NCI-H524 (cell line): ENCODE results near the gene KLRF2.
"Not testable (repeated sequence)": the region's sequence is repeated elsewhere in the genome, so short reads cannot be mapped to it uniquely, and the experiment has no call there.

Source experiments
- DNase-seq, 2 experiments: peaks; one replicate each; lab custom pipeline; 2025; lab: John Stamatoyannopoulos, UW

The KLRF2 gene, protein sequence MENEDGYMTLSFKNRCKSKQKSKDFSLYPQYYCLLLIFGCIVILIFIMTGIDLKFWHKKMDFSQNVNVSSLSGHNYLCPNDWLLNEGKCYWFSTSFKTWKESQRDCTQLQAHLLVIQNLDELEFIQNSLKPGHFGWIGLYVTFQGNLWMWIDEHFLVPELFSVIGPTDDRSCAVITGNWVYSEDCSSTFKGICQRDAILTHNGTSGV

DNA sequence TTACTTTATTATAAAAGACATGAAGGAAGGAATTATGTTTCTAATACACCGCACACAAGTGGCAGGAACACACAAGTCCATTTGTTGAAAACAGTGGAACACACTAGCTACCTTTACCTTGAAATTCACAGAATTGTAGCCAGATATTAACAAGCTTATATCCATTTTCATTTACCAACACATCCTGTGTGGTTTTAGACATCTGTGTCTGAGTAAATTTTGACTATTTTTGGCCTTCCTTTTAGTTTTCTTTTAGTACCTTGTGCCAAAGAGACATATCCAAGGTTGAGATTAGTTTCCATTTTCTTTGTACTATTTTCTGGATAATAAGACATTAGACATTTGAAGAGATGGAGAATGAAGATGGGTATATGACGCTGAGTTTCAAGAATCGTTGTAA lies at the start of gene KLRF2:
TSS of gene KLRF2 (plus strand) at position 244 of the 400 bp plus-strand sequence. CDS start at position 351, 107 bp downstream.
- no peak for DNase-seq

DNA sequence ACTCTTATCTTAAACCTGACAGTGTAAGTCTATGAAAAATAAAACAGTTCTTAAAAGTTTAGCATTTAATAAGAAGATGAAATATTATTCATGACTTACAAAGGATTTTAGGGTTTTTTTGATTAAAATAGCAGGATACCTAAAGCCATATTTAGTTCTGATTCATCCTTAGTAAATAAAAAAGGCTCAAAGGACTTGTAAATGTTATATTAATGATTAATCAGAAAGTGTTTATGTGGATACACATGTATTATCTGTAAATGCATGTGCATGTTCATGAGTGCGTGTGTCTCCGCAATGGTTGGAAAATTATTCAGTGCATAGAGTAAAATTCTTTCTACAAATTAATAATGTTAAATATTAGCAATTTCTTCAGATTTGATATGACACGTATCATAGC lies 49.6 kb upstream of the KLRF2 start:
- DNase-seq, result no peak

DNA sequence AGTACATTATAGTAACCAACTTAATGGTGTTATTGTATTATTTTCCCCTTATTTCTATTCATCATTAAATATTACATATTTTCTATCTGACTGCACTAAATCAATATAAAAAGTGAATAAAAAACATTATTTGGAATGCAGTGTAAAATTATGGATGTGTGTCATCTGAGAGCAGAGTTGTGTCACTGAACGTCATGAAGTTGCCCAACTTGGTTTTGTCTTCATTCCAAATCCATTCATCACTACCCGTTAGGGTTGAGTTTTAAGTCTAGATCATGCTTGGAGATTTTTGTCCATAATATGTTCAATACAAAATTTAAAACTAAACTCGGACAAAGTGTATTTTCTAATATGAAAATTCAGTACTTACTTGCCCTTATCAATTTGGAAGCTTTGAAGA lies 37.9 kb upstream of the KLRF2 start:
- DNase-seq, result no peak

- DNase-seq, result no peak
Measured at GRCh38 chr12:9848899-9849298, 32.4 kb upstream of the KLRF2 start.

DNA sequence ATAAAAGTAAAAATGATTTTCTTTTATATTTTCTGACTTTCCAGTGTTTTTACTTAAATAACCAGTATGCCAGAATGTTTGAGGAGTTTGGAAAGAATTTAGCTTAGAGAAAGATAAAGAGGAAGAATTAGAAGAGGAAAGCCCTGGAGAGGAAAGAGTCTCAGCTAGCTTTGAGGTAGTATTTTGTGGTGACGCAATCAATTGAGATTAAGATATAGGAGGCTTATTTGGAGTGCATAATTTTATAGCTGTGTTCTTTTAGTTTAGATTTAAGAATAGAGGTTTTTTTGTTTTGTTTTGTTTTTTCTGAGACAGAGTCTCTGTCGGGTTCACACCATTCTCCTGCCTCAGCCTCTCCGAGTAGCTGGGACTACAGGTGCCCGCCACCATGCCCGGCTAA lies 30.2 kb upstream of the KLRF2 start:
- DNase-seq, result no peak

- no peak for DNase-seq
Measured at GRCh38 chr12:9851927-9852326, 29.4 kb upstream of the KLRF2 start.

DNA sequence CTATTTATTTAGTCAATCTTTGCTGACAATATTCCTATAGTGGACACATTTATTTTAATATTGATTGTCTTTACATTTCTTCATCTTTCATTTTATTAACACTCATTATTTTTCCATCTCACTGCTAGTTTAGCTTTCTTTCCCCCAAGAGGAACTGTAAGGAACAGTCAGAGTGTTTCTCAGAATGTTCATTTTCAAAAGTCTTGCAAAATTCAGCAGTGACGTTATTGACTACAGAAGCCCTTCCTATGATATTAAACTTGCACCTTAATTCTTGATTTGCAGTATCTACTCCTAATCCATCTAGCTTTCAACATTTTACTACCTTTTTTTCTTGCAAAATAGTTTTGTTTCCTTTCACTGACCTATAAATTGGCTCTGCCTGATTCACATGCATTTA lies 25.1 kb upstream of the KLRF2 start:
- no peak for DNase-seq

GRCh38 chr12:9856894-9857293 lies 24.4 kb upstream of the KLRF2 start:
- no peak for DNase-seq

GRCh38 chr12:9858135-9858534 lies 23.2 kb upstream of the KLRF2 start:
- no peak for DNase-seq

DNA sequence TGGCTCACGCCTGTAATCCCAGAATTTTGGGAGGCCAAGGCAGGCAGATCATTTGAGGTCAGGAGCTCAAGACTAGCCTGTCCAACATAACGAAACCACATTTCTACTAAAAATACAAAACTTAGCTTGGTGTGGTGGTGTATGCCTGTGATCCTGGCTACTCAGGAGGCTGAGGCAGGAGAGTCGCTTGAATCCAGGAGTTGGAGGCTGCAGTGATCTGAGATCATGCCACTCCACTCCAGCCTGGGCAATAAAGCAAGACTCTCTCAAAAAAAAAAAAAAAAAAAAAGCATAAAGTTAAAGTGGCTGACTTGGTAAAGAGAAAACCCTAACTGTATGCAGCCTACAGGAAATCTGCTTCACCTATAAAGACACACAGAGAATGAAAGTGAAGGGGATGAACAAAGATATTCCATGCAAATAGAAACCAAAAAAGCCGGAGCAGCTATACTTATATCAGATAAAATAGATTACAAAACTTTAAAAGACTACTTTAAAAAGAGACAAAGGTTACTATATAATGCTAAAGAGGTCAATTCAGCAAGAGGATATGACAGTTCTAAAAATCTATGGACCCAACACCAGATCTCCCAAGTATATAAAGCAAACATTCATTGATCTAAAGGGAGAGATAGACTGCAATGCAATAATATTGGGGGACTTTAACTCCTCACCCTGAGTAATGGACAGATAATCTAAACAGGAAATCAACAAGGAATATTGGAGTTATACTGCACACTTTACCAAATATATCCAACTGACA lies 16.2 kb upstream of the KLRF2 start:
- no peak for DNase-seq

- DNase-seq, result no peak
Measured at GRCh38 chr12:9866860-9867269, 14.4 kb upstream of the KLRF2 start.

DNA sequence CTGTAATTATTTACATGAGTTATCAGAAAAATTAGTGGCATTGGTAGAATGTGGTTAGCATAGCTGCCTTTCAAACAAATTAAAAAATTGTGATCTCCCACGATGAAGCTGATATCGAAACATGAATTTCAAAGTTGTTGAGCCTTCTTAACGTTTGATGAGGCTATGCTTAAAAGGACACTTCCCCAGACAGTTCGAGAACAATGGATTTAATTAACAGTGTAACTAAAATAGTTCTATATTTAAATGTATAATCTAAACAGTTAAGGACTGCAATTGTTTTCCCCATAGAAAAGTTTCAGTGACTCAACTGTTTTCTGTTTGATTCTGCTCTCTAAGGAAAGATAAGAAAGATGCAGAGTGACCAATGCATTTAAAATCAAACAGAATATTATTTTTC lies 13.8 kb upstream of the KLRF2 start:
- DNase-seq, result no peak

DNA sequence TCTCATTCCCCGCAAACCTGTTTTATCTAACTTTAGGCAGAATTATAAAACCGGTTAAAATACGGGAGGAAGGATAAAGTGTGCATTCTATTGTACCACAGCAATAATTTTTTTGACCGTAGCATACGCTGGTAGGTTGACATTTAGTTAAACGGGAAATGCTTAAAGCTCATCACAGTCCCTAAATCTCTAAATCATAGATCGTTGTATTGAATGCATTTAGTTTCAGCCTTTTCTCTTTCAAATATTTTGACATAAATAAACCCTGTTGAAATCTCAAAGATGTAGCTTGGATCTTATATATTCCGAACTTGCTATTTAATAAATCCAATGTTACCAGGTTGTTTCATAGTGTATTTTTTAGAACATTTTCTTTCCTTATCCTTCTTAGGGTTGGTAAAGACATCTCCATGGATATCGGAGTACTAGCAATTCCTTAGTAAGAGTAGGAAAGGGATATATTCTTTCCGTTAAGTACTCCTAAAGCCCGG lies 12.9 kb upstream of the KLRF2 start:
- no peak for DNase-seq

DNA sequence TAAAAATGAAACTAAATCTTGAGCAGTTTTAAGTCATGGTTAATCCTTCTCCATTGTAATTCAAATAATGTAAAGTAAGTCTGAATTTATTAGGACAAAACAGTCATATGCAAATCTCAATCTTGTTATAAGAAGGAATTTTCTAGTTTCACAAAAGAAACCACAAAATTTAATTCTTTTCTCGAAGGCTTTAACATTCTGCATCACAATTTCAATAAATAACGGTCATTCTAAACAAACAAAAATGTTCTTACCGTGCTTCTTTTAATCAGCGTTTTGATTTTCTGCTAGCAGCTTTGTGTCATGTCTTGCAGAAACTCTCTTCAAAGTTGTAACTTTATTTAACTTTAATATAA lies 12.4 kb upstream of the KLRF2 start:
- DNase-seq, result no peak

DNA sequence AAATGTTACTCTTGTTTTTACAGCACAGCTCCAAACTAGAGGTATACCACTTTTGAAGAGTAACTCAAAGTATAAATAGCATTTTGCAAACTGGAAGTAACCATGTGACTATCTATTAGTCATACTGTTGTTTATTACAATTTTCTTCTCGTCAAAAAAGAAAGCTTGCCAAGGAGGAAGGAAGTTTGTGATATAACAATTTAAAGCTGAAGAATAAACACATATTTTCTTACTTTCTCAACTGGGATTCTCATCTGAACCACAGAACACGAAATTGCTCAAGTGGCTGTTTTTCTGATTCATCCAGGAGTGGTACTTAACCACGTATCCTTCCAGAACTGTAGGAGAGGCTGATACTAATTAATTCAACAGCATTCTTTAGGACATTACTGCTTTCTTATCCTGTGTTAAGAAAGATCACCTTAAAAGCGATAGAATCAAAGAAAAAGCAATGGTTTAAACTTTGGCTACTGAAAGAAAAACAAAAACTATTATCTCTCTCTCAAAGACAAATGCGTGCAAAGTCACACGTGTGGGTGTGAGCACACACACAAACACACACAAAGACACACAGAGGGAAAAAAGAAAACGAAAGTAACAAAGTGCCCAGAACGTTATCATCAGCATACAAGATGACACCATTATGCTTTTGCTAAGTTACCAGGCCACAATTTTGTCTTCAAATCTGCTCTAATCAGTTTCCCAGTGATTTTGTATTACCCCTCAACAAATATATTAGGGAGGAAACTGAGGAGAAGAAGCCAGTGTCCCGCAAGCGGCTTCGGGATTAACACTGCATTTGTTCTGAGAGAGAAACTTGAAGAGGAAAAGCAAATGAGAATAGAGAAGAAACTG lies 11.8 kb upstream of the KLRF2 start, which contains the start of gene CLEC2B:
TSS of gene CLEC2B (minus strand) at position 48 of the 855 bp plus-strand sequence.
- DNase-seq, result no peak

GRCh38 chr12:9870286-9870866 lies 10.9 kb upstream of the KLRF2 start:
- no peak for DNase-seq

- DNase-seq, result no peak
Measured at GRCh38 chr12:9872162-9872561, 9.1 kb upstream of the KLRF2 start.

GRCh38 chr12:9872742-9873141 lies 8.5 kb upstream of the KLRF2 start:
- DNase-seq, result no peak

DNA sequence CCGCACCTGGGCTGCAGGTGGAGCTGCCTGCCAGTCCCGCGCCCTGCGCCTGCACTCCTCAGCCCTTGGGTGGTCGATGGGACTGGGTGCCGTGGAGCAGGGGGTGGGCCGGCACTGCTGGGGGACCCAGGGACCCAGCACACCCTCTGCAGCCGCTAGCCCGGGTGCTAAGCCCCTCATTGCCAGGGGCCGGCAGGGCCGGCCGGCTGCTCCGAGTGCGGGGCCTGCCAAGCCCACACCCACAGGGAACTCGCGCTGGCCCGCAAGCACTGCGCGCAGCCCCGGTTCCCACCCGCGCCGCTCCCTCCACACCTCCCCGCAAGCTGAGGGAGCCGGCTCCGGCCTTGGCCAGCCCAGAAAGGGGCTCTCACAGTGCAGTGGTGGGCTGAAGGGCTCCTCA lies 5.2 kb upstream of the KLRF2 start:
- DNase-seq, result not testable (repeated sequence)

DNA sequence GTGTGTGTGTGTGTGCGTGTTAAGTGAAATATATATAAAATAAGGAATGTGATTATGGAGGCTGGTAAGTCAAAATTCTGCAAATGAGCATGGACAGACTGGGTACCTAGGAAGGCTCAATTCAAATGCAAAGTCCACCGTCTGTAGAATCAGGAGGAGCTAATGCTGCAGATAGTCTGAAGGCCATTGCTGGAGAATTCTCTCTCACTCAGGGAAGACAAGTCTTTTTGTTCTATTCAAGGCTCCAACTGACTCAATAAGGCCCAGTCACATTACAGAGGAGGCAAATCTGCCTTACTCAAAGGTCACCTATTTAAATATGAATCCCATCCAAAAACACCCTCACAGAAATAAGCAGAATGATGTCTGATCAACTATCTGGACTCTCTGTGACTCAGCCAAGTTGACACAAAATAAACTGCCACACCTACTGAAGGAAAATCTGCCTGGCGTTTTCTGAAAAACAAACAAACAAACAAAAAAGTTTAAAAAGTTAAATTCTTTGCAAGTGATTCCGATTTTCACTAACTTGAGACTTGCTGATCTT lies 684 bp upstream of the KLRF2 start:
- no peak for DNase-seq

DNA sequence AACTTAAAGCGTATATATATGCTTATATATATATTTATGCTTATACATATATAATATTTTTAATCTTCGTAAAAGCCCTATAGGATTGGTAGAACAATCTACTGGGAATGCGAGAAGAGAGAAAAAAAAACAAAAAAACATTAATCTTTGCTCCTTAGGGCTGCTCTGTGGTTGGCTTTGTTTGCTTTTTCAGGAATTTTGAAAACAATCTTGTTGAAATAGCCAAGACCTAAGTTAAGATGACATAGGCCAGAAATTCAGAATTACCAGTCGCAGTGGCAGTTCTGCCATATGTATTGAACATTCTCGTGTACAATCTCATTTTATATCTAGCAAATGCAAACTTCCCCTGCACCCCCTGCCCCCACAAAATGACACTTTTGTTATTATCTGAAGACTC lies 699 bp downstream of the KLRF2 start:
- no peak for DNase-seq

DNA sequence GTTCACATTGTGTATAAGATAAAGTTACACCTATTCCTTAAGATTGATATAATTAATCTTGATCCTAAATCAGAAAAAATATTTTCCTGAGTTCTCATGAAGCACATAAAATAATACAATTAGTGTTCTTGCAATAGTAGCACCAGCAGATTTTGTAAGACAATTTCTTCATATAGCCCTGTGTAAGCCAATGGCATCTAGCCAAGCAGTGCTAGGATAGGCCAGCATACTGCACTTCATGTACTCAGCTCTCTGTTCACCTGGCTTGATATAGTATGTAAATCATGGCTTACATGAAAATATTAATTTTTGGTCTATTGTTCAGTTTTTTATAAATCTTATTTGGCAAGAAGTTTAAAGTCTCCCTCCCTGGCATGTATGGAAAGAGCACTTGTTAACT lies 1.9 kb downstream of the KLRF2 start:
- no peak for DNase-seq
